ENCODE measurements around the gene BDKRB2.

BDKRB2 gene

DNA sequence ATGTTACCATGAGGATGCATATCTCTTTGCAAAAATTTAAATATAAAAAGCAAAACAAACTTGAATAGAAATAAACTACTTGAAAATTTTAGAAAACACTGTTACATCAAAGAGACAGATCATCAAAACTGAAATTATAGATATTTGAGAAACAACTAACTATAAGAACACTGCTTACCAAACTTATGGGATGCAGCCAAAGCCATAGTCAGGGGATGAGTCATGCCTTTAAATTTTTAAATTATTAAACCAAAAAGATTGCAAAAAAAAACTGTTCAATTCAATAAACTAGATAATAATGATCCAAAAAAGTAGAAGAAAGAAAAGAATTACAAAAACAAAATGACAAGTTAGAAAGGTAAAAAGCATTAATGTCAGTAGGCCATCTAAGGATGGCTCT is 7.5 kb downstream of the BDKRB2 start:
- CTCF ChIA-PET = no interaction called here
- no peak for TF ChIP-seq NFRKB (IDR thresholded peaks at IDR 0.05)
- POLR2A ChIA-PET = no interaction called here
- DNase-seq (ENCODE audit: extremely low spot score) = no peak

DNA sequence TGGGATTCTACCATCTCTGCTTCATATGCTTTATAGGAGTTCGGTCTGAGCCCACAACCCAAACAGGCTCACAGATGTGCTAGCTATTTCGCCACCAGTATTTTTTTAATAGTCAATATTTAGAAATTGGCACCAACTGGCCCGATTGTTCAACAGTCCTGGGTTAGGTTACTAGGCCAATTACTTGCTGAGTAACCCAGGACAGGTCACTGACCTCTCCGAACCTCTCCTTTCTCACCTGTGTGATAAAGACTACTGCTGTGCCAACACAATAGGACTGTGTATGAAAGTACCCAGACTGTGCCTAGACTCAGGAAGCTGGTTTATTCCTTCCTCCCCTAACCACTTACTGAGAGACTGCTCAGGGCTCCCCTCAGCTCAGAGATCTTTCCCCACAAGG is 8.3 kb downstream of the BDKRB2 start:
- POLR2A ChIA-PET = no interaction called here
- no peak for DNase-seq (ENCODE audit: extremely low spot score)
- CTCF ChIA-PET = no interaction called here
- TF ChIP-seq FOXA1 (IDR thresholded peaks at IDR 0.05) = no peak
- TF ChIP-seq, protein P1, sequence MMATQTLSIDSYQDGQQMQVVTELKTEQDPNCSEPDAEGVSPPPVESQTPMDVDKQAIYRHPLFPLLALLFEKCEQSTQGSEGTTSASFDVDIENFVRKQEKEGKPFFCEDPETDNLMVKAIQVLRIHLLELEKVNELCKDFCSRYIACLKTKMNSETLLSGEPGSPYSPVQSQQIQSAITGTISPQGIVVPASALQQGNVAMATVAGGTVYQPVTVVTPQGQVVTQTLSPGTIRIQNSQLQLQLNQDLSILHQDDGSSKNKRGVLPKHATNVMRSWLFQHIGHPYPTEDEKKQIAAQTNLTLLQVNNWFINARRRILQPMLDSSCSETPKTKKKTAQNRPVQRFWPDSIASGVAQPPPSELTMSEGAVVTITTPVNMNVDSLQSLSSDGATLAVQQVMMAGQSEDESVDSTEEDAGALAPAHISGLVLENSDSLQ (IDR thresholded peaks at IDR 0.05) = no peak
- TF ChIP-seq NFRKB (IDR thresholded peaks at IDR 0.05) = no peak
- no peak for TF ChIP-seq ARNT (IDR thresholded peaks at IDR 0.05)
- TF ChIP-seq CTBP1 (IDR thresholded peaks at IDR 0.05; ENCODE audit: borderline replicate concordance) = no peak
- TF ChIP-seq HDGF (IDR thresholded peaks at IDR 0.05; ENCODE audit: borderline replicate concordance) = no peak
- TF ChIP-seq TARDBP (IDR thresholded peaks at IDR 0.05) = no peak
- no peak for TF ChIP-seq SUZ12 (IDR thresholded peaks at IDR 0.05)

DNA sequence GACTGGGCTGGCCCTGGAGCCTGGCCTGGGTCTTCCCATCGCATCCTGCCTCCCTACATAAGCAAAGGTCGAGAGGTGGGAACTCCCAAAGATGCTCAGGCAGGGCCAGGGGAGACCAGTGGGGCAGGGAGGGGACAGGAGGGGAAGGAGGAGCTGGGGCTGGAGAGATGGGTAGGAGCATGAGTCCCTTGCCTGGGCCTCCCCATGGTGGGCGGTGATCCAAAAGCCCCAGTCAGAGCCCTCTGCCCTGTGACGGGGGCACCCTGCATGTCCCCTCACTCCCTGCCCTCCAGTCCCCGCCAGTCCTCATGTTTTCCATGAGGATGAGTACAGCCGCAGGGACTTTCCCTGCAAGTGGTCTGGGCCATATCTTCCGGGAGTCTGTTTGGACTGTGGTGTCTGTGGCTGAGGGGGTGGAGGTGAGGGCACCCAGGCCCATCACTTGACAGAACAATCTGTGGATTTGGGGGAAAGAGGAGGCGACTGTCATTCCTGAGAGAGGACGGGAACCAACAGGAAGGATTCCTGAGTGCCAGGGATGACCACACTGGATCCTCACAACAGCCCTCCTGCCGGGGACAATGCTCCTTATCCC is 9.3 kb downstream of the BDKRB2 start:
- ChIA-PET CTCF (no interaction called here), POLR2A (no interaction called here)
- TF ChIP-seq CTBP1 (IDR thresholded peaks at IDR 0.05; ENCODE audit: borderline replicate concordance) = no peak
- no peak for TF ChIP-seq ZNF384 (IDR thresholded peaks at IDR 0.05)
- no peak for TF ChIP-seq FOXA1 (IDR thresholded peaks at IDR 0.05)
- no peak for TF ChIP-seq TARDBP (IDR thresholded peaks at IDR 0.05)
- no peak for TF ChIP-seq HDGF (IDR thresholded peaks at IDR 0.05; ENCODE audit: borderline replicate concordance)
- TF ChIP-seq LEF1 (IDR thresholded peaks at IDR 0.05; ENCODE audit: borderline replicate concordance) = no peak
- TF ChIP-seq, protein P1 (IDR thresholded peaks at IDR 0.05) = no peak
- TF ChIP-seq SP1 (IDR thresholded peaks at IDR 0.05) = no peak
- no peak for TF ChIP-seq FOXM1 (IDR thresholded peaks at IDR 0.05; ENCODE audit: borderline replicate concordance)
- TF ChIP-seq ELF4 (IDR thresholded peaks at IDR 0.05) = no peak
- TF ChIP-seq BHLHE40 (IDR thresholded peaks at IDR 0.05; ENCODE audit: borderline replicate concordance) = no peak
- no peak for TF ChIP-seq ARNT (IDR thresholded peaks at IDR 0.05)
- no peak for TF ChIP-seq SUZ12 (IDR thresholded peaks at IDR 0.05)
- no peak for TF ChIP-seq NFRKB (IDR thresholded peaks at IDR 0.05)
- TF ChIP-seq L3MBTL2 (conservative IDR thresholded peaks at IDR 0.05) = no peak
- TF ChIP-seq FOXK2 (IDR thresholded peaks at IDR 0.05) = no peak
- no peak for DNase-seq (ENCODE audit: extremely low spot score)

DNA sequence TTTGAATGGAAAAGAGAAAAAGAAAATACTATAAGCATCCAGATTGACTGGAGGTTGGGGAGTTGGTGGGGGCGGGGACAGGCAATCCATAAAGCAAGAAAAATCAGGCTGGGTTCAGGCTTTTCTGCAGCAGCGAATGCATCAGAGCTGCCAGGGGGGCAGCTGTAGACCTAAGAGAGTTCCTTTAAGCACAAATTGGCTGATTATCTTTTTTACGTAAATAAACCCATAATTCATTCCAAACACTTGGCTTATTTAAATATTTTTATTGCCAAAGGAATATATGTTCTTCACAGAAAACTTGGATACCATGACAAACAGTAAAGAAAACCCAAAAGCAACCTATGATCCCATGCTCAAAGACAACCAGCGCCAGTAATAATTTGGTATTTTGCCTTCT is 10.2 kb downstream of the BDKRB2 start:
- CTCF ChIA-PET = no interaction called here
- POLR2A ChIA-PET = no interaction called here

DNA sequence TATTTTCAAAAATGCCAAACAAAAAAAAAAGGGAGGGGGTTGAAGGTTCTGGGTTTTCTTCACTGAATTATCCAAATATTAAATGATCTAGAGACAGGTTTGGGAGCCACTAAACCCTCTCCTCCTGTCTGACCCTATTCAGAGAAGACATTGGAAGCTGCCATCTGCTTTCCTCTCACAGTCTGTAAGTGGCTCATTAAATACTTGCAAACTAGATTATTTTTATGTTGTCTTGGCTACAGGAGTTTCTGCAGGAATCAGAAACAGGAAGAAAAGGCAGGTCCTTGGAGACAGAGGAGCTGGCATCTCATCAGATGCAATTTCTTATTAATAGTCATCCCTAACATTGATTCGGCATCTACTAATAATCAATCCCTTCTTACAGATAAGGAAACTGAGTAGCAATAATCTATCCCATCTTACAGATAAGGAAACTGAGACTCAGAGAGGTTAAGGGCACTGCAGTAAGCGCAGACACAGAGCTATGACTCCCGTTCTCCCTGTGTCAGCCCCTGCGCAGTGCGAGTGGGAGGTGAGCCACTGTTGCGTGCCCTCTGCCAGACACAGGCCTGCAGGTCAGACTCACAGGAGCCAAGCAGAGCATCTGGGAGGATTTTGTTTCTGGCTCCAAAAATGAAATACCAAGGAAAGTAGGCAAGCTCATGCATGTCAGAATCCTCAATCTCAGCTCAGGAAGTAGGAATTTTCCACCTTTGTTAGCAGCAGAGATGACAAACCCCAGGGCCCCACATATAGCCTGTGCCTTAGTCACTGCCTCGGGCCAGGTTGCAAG is 11.0 kb downstream of the BDKRB2 start:
- no peak for DNase-seq (ENCODE audit: extremely low spot score)
- POLR2A ChIA-PET = no interaction called here
- TF ChIP-seq TARDBP (IDR thresholded peaks at IDR 0.05) (no peak), SUZ12 (IDR thresholded peaks at IDR 0.05) (no peak), NFRKB (IDR thresholded peaks at IDR 0.05) (no peak), ZNF384 (IDR thresholded peaks at IDR 0.05) (no peak), FOXK2 (IDR thresholded peaks at IDR 0.05) (no peak), FOXM1 (IDR thresholded peaks at IDR 0.05; ENCODE audit: borderline replicate concordance) (no peak), SP1 (IDR thresholded peaks at IDR 0.05) (no peak), CTBP1 (IDR thresholded peaks at IDR 0.05; ENCODE audit: borderline replicate concordance) (no peak), ARNT (IDR thresholded peaks at IDR 0.05) (no peak), ELF4 (IDR thresholded peaks at IDR 0.05) (no peak), FOXA1 (IDR thresholded peaks at IDR 0.05) (no peak), LEF1 (IDR thresholded peaks at IDR 0.05; ENCODE audit: borderline replicate concordance) (no peak), L3MBTL2 (conservative IDR thresholded peaks at IDR 0.05) (no peak)
- TF ChIP-seq, protein P1 (IDR thresholded peaks at IDR 0.05) = no peak
- CTCF ChIA-PET = no interaction called here

More for the DNA sequence above, 10.2 kb downstream of the BDKRB2 start:
- TF ChIP-seq CTBP1 (IDR thresholded peaks at IDR 0.05; ENCODE audit: borderline replicate concordance) (no peak), FOXA1 (IDR thresholded peaks at IDR 0.05) (no peak), L3MBTL2 (conservative IDR thresholded peaks at IDR 0.05) (no peak), BHLHE40 (IDR thresholded peaks at IDR 0.05; ENCODE audit: borderline replicate concordance) (no peak), TARDBP (IDR thresholded peaks at IDR 0.05) (no peak), FOXK2 (IDR thresholded peaks at IDR 0.05) (no peak)
- no peak for DNase-seq (ENCODE audit: extremely low spot score)

DNA sequence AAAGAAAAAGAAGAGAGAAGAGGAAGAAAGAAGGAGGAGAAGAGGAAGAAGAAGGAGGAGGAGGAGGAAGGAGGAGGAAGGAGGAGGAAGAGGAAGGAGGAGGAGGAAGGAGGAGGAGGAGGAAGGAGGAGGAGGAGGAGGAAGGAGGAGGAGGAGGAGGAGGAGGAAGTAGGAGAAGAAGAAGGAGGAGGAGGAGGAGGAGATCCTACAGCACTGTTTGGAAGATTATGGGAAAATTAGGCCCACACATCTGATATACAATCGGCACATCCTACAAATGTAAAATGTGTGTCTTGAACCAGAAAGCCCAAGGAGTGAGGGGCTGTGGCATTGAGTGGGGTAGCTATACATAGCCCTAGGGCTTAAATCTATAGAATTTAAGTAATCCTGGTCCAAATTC is 12.0 kb downstream of the BDKRB2 start:
- DNase-seq (ENCODE audit: extremely low spot score) = no peak
- TF ChIP-seq, protein P1 (IDR thresholded peaks at IDR 0.05) = no peak
- TF ChIP-seq FOXM1 (IDR thresholded peaks at IDR 0.05; ENCODE audit: borderline replicate concordance) (no peak), SP1 (IDR thresholded peaks at IDR 0.05) (no peak), TARDBP (IDR thresholded peaks at IDR 0.05) (no peak), BHLHE40 (IDR thresholded peaks at IDR 0.05; ENCODE audit: borderline replicate concordance) (no peak), HDGF (IDR thresholded peaks at IDR 0.05; ENCODE audit: borderline replicate concordance) (no peak), LEF1 (IDR thresholded peaks at IDR 0.05; ENCODE audit: borderline replicate concordance) (no peak), ELF4 (IDR thresholded peaks at IDR 0.05) (no peak), ZNF384 (IDR thresholded peaks at IDR 0.05) (no peak), ARNT (IDR thresholded peaks at IDR 0.05) (no peak), FOXA1 (IDR thresholded peaks at IDR 0.05) (no peak), L3MBTL2 (conservative IDR thresholded peaks at IDR 0.05) (no peak)
- POLR2A ChIA-PET = no interaction called here
- CTCF ChIA-PET = no interaction called here

Measured in HEK293T (cell line).